ENCODE data around the gene PLCH1. TPM values are rescaled to one million over a fixed set of nuclear protein-coding genes. Genes with fewer than 3 reads are reported as not detected.

PLCH1 gene
- total RNA-seq, 1 experiment from 2014 or later: 4.1 TPM

- no peak for TF ChIP-seq EZH2phosphoT487 (IDR thresholded peaks at IDR 0.05; ENCODE audit: borderline replicate concordance, low read length)
- TF ChIP-seq CTCF (conservative IDR thresholded peaks at IDR 0.05; ENCODE audit: low read depth, low read length): no peak
- no peak for TF ChIP-seq EZH2 (IDR thresholded peaks at IDR 0.05; ENCODE audit: low read length, unreplicated experiment)
- no peak overlapping the region for H3K4me3 ChIP-seq (ENCODE audit: low read length)
- ChIA-PET CTCF (no interaction called here), POLR2A (ENCODE audit: unreplicated experiment) (no interaction called here)
- no peaks in the 10 kb centered on the region for H4K20me1 ChIP-seq (ENCODE audit: low read length)
- H3K4me2 ChIP-seq (ENCODE audit: low read length): no peak overlapping the region
- H3K27ac ChIP-seq (ENCODE audit: low read length): no peak overlapping the region
- no peak overlapping the region for H3K9ac ChIP-seq (ENCODE audit: low read length)
- BruUV-seq (replicated peaks): no TSS peak
- intact Hi-C loops (cut with micrococcal nuclease): no loop called here
- no peaks in the 10 kb centered on the region for H3K27me3 ChIP-seq (ENCODE audit: low read length)
- H3K9me2 ChIP-seq (replicated peaks; ENCODE audit: low read length): no peaks in the 10 kb centered on the region
- H3K9me3 ChIP-seq (ENCODE audit: low read length): no peaks in the 10 kb centered on the region
- H2AFZ ChIP-seq (ENCODE audit: low read length): no peak overlapping the region
- DNase-seq (no peak), ATAC-seq (no peak)
- H3K79me2 ChIP-seq (ENCODE audit: low read length): no peaks in the 10 kb centered on the region
- H3K4me1 ChIP-seq (ENCODE audit: insufficient read depth, low read length): no peaks in the 10 kb centered on the region
- no peaks in the 10 kb centered on the region for H3F3A ChIP-seq (ENCODE audit: low read length, unreplicated experiment)
- no peaks in the 10 kb centered on the region for H3K36me3 ChIP-seq (ENCODE audit: low read depth, low read length)
Observed at GRCh38 chr3:155369735-155370134, 375.1 kb downstream of the PLCH1 start.

- Histone ChIP-seq H3K27ac (ENCODE audit: low read length) (no peak overlapping the region), H3K4me3 (ENCODE audit: low read length) (no peak overlapping the region), H3K4me1 (ENCODE audit: insufficient read depth, low read length) (no peaks in the 10 kb centered on the region), H2AFZ (ENCODE audit: low read length) (no peak overlapping the region), H3K27me3 (ENCODE audit: low read length) (no peaks in the 10 kb centered on the region), H4K20me1 (ENCODE audit: low read length) (no peaks in the 10 kb centered on the region), H3K9me2 (replicated peaks; ENCODE audit: low read length) (no peaks in the 10 kb centered on the region), H3K36me3 (ENCODE audit: low read depth, low read length) (no peaks in the 10 kb centered on the region), H3F3A (ENCODE audit: low read length, unreplicated experiment) (no peaks in the 10 kb centered on the region), H3K4me2 (ENCODE audit: low read length) (no peak overlapping the region), H3K9ac (ENCODE audit: low read length) (no peak overlapping the region), H3K79me2 (ENCODE audit: low read length) (no peaks in the 10 kb centered on the region), H3K9me3 (ENCODE audit: low read length) (no peaks in the 10 kb centered on the region)
- intact Hi-C loops (cut with micrococcal nuclease): no loop called here
- ATAC-seq (no peak), DNase-seq (no peak)
- ChIA-PET CTCF (no interaction called here), POLR2A (ENCODE audit: unreplicated experiment) (no interaction called here)
- BruUV-seq (replicated peaks): no TSS peak
- TF ChIP-seq CTCF (conservative IDR thresholded peaks at IDR 0.05; ENCODE audit: low read depth, low read length) (no peak), EZH2phosphoT487 (IDR thresholded peaks at IDR 0.05; ENCODE audit: borderline replicate concordance, low read length) (no peak), EZH2 (IDR thresholded peaks at IDR 0.05; ENCODE audit: low read length, unreplicated experiment) (no peak)
Observed at GRCh38 chr3:155369244-155369643, 375.6 kb downstream of the PLCH1 start.

GRCh38 chr3:155368786-155369185 lies 376.1 kb downstream of the PLCH1 start:
- no peak overlapping the region for H3K9ac ChIP-seq (ENCODE audit: low read length)
- no peak for ATAC-seq
- H3K4me1 ChIP-seq (ENCODE audit: insufficient read depth, low read length): no peaks in the 10 kb centered on the region
- H3F3A ChIP-seq (ENCODE audit: low read length, unreplicated experiment): no peaks in the 10 kb centered on the region
- no peaks in the 10 kb centered on the region for H4K20me1 ChIP-seq (ENCODE audit: low read length)
- H3K36me3 ChIP-seq (ENCODE audit: low read depth, low read length): no peaks in the 10 kb centered on the region
- no peak for DNase-seq
- CTCF ChIA-PET: no interaction called here
- H3K9me3 ChIP-seq (ENCODE audit: low read length): no peaks in the 10 kb centered on the region
- H3K79me2 ChIP-seq (ENCODE audit: low read length): no peaks in the 10 kb centered on the region
- no peak overlapping the region for H3K4me3 ChIP-seq (ENCODE audit: low read length)
- no peak for TF ChIP-seq CTCF (conservative IDR thresholded peaks at IDR 0.05; ENCODE audit: low read depth, low read length)
- POLR2A ChIA-PET (ENCODE audit: unreplicated experiment): no interaction called here
- BruUV-seq (replicated peaks): no TSS peak
- H3K9me2 ChIP-seq (replicated peaks; ENCODE audit: low read length): no peaks in the 10 kb centered on the region
- no peak overlapping the region for H2AFZ ChIP-seq (ENCODE audit: low read length)
- H3K27me3 ChIP-seq (ENCODE audit: low read length): no peaks in the 10 kb centered on the region
- H3K4me2 ChIP-seq (ENCODE audit: low read length): no peak overlapping the region
- no peak overlapping the region for H3K27ac ChIP-seq (ENCODE audit: low read length)
- intact Hi-C loops (cut with micrococcal nuclease): no loop called here
